GM12875 (cell line): ENCODE results near the gene C5AR2.

ENCODE experiments used
- H3K4me3 ChIP-seq: one replicate; pipeline ENCODE4 v1.5.1; 2011; ENCODE audit warnings: low read depth, low read length, control low read depth
- TF ChIP-seq, protein P1 (sequence below): IDR thresholded peaks from 2 replicates; pipeline ENCODE4 v1.5.1; 2011; ENCODE audit warnings: low read depth, mild to moderate bottlenecking, control low read depth, inconsistent platforms, low read length, moderate library complexity, borderline replicate concordance; ENCODE audit not compliant: insufficient read depth

The C5AR2 gene

DNA sequence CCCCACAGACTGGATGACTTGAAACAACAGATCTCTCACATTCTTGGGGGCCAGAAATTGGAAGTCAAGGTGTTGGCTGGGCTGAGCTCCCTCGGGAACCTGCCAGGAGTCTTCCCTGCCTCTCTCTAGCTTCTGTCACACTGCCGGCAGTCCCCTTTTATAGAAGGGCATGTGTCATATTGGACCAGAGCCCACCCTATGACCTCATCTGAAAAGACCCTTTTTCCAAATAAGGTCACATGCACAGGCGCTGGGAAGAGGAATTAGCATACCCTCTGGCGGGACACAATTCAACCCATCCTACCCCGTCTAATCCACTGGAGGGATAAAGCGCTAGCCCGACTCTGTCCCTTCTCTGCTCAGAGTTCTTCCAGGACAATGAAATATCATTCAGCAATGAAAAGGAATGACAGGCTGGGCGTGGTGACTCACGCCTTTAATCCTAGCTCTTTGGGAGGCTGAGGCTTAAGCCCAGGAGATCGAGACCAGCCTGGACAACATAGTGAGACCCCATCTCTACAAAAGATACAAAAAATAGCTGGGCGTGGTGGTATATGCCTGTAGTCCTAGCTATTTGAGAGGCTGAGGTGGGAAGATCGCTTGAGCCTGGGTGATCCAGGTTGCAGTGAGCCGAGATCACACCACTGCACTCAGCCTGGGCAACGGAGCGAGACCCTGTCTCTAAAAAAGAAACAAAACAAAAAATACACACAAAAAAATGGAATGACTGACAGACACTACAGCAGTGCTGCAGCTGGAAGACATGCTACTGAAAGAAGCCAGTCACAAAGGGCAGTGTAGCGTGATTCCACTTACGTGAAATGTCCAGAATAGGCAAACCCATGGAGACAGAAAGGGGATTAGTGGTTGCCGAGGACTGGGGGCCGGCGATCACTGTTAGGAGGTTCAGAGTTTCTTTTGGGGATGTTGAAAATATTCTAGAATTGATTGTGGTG is 58.8 kb downstream of the C5AR2 start:
- no peak overlapping the region for H3K4me3 ChIP-seq
- TF ChIP-seq, protein P1, sequence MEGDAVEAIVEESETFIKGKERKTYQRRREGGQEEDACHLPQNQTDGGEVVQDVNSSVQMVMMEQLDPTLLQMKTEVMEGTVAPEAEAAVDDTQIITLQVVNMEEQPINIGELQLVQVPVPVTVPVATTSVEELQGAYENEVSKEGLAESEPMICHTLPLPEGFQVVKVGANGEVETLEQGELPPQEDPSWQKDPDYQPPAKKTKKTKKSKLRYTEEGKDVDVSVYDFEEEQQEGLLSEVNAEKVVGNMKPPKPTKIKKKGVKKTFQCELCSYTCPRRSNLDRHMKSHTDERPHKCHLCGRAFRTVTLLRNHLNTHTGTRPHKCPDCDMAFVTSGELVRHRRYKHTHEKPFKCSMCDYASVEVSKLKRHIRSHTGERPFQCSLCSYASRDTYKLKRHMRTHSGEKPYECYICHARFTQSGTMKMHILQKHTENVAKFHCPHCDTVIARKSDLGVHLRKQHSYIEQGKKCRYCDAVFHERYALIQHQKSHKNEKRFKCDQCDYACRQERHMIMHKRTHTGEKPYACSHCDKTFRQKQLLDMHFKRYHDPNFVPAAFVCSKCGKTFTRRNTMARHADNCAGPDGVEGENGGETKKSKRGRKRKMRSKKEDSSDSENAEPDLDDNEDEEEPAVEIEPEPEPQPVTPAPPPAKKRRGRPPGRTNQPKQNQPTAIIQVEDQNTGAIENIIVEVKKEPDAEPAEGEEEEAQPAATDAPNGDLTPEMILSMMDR, result no peak

DNA sequence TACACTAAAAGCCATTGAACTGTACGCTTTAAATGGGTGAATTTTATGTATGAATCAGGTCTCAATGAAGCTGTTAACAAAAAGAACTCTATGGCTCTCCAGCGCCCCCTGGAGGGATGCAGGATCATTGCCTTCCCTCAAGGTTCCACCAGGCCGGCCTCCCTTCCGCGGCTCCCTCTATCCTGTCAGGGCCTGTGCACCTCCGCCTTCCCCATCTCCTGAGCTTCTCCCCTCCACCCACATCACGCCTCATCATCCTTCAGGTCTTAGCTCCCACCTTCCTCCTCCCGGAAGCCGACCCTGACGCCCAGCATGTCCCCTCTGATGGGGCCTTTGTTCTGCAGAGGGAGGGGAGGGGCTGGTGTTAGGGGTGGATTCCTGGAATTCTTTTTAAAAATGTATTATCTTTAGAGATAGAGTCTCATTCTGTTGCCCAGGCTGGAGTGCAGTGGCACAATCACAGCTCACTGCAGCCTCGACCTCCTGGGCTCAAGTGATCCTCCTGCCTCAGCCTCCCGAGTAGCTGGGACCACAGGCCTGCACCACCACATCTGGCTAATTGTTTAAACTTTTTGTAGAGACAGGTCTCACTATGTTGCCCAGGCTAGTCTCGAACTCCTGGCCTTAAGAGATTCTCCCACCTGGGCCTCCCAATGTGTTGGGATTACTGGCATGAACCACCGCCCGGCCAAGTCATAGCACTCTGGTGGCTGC is 59.7 kb downstream of the C5AR2 start:
- TF ChIP-seq, protein P1, result peak; percentile 89
- no peak overlapping the region for H3K4me3 ChIP-seq
